ENCODE measurements around the gene MICAL3.

- no peak for TF ChIP-seq EP300 (IDR thresholded peaks at IDR 0.05; ENCODE audit: borderline replicate concordance in 1 of 2, low read depth in 2 of 2, low read length in 2 of 2)
- TF ChIP-seq POLR2A (IDR thresholded peaks at IDR 0.05; ENCODE audit: control extremely low read depth in 1 of 2, low read depth in 2 of 2, low read length in 2 of 2): no peak
- TF ChIP-seq, protein P1, sequence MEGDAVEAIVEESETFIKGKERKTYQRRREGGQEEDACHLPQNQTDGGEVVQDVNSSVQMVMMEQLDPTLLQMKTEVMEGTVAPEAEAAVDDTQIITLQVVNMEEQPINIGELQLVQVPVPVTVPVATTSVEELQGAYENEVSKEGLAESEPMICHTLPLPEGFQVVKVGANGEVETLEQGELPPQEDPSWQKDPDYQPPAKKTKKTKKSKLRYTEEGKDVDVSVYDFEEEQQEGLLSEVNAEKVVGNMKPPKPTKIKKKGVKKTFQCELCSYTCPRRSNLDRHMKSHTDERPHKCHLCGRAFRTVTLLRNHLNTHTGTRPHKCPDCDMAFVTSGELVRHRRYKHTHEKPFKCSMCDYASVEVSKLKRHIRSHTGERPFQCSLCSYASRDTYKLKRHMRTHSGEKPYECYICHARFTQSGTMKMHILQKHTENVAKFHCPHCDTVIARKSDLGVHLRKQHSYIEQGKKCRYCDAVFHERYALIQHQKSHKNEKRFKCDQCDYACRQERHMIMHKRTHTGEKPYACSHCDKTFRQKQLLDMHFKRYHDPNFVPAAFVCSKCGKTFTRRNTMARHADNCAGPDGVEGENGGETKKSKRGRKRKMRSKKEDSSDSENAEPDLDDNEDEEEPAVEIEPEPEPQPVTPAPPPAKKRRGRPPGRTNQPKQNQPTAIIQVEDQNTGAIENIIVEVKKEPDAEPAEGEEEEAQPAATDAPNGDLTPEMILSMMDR (IDR thresholded peaks at IDR 0.05; ENCODE audit: control extremely low read depth in 1 of 3, insufficient read depth in 1 of 3, low read depth in 1 of 3, low read length in 3 of 3): no peak
- TF ChIP-seq CBX8 (IDR thresholded peaks at IDR 0.05; ENCODE audit: borderline replicate concordance, low read depth, low read length): no peak
- TF ChIP-seq HDAC2 (IDR thresholded peaks at IDR 0.05; ENCODE audit: borderline replicate concordance in 1 of 2, low read depth in 2 of 2, low read length in 2 of 2): no peak
- no peak for TF ChIP-seq RNF2 (IDR thresholded peaks at IDR 0.05; ENCODE audit: borderline replicate concordance, low read depth, low read length, missing control alignments, poor library complexity, severe bottlenecking)
- no peak for TF ChIP-seq KDM1A (IDR thresholded peaks at IDR 0.05; ENCODE audit: borderline replicate concordance, low read length)
- no peak for TF ChIP-seq BRCA1 (IDR thresholded peaks at IDR 0.05; ENCODE audit: low read depth, low read length)
- TF ChIP-seq MAFK (IDR thresholded peaks at IDR 0.05; ENCODE audit: low read depth, low read length): no peak
Observed at GRCh38 chr22:17938484-17938924, 85.9 kb downstream of the MICAL3 start.
